CD4-positive, alpha-beta memory T cell (primary cell): Measurements from ENCODE around the gene HIRIP3. TPM values are rescaled to one million over a fixed set of nuclear protein-coding genes. Genes with fewer than 3 reads are reported as not detected.

ENCODE experiments used
- CTCF ChIA-PET: fragments of 350-600 bp; sonication (Branson Sonifier 250); formaldehyde crosslinking; loops from one replicate; lab custom pipeline; 2021; ENCODE audit warnings: inconsistent platforms; ENCODE audit not compliant: partially characterized antibody; lab: Charles Lee
- POLR2A ChIA-PET: fragments of 350-600 bp; sonication (Branson Sonifier 250); formaldehyde crosslinking; loops from one replicate; lab custom pipeline; 2021; ENCODE audit not compliant: partially characterized antibody; lab: Charles Lee
- DNase-seq, 5 donors: peaks; one replicate each; pipeline versions ENCODE4 v3.0.0 to v3.0.0-alpha.2; 2020 to 2022; ENCODE audit warnings: mixed read lengths in 1 of 5
- H3K27ac ChIP-seq: one replicate; pipeline ENCODE4 v1.7.0; 2013; ENCODE audit warnings: low read depth, low read length
- H3K27me3 ChIP-seq: 2 replicates; pipeline ENCODE4 v1.7.0; 2013; ENCODE audit warnings: mild to moderate bottlenecking, low read length, moderate library complexity; ENCODE audit not compliant: insufficient read depth
- H3K36me3 ChIP-seq: 2 replicates; pipeline ENCODE4 v1.7.0; 2013; ENCODE audit warnings: mild to moderate bottlenecking, low read length, moderate library complexity; ENCODE audit not compliant: insufficient read depth
- H3K4me1 ChIP-seq: 2 replicates; pipeline ENCODE4 v1.7.0; 2013; ENCODE audit warnings: mild to moderate bottlenecking, low read length, moderate library complexity; ENCODE audit not compliant: insufficient read depth
- H3K4me3 ChIP-seq, 2 donors: one replicate each; pipeline ENCODE4 v1.7.0; 2013; ENCODE audit warnings: low read length in 2 of 2, mild to moderate bottlenecking in 1 of 2
- H3K9me3 ChIP-seq, 2 donors: one replicate each; pipeline ENCODE4 v1.7.0; 2013; ENCODE audit warnings: low read length in 2 of 2, control low read depth in 1 of 2; ENCODE audit not compliant: control insufficient read depth in 1 of 2
- H3K27ac Mint-ChIP-seq, 7 donors: one replicate each; pipeline ENCODE4 v1.8.0; 2020 to 2021; ENCODE audit warnings: mixed read lengths in 7 of 7, mild to moderate bottlenecking in 6 of 7, inconsistent platforms in 3 of 7, moderate library complexity in 3 of 7
- H3K27me3 Mint-ChIP-seq, 2 donors: one replicate each; pipeline ENCODE4 v1.8.0; 2020 to 2021; ENCODE audit warnings: mixed read lengths in 2 of 2
- H3K36me3 Mint-ChIP-seq, 2 donors: one replicate each; pipeline ENCODE4 v1.8.0; 2020 to 2021; ENCODE audit warnings: mixed read lengths in 2 of 2, inconsistent platforms in 1 of 2, mild to moderate bottlenecking in 1 of 2
- H3K4me1 Mint-ChIP-seq, 4 donors: one replicate each; pipeline ENCODE4 v1.8.0; 2020 to 2021; ENCODE audit warnings: mixed read lengths in 4 of 4, mild to moderate bottlenecking in 1 of 4
- H3K4me3 Mint-ChIP-seq, 8 donors: one replicate each; pipeline ENCODE4 v1.8.0; 2020 to 2021; ENCODE audit warnings: mixed read lengths in 8 of 8, mild to moderate bottlenecking in 7 of 8, moderate library complexity in 6 of 8, inconsistent platforms in 3 of 8
- H3K9me3 Mint-ChIP-seq, 8 donors: one replicate each; pipeline ENCODE4 v1.8.0; 2020 to 2021; ENCODE audit warnings: mixed read lengths in 8 of 8, mild to moderate bottlenecking in 5 of 8, inconsistent platforms in 3 of 8, moderate library complexity in 1 of 8
- intact Hi-C: fragments of 100-400 bp; cut with micrococcal nuclease; formaldehyde crosslinking; loops from one replicate; pipeline ENCODE4 v1.15.1; 2023
- polyA plus RNA-seq, 2 donors: library from polyadenylated mRNA; unstranded; fragments of 300-500 nt; fragmentation: Illumina TruSeq; gene quantifications; one replicate each; pipeline ENCODE4 v1.2.3, GENCODE V29; 2021
- total RNA-seq, 2 experiments: library from RNA; stranded (reverse); gene quantifications; one replicate each; pipeline ENCODE4 v1.2.3, GENCODE V29; 2021

Gene HIRIP3
- total and polyA plus RNA-seq, 4 experiments from 2014 or later, result 19.2 to 26.0 (median 20.5) TPM

DNA sequence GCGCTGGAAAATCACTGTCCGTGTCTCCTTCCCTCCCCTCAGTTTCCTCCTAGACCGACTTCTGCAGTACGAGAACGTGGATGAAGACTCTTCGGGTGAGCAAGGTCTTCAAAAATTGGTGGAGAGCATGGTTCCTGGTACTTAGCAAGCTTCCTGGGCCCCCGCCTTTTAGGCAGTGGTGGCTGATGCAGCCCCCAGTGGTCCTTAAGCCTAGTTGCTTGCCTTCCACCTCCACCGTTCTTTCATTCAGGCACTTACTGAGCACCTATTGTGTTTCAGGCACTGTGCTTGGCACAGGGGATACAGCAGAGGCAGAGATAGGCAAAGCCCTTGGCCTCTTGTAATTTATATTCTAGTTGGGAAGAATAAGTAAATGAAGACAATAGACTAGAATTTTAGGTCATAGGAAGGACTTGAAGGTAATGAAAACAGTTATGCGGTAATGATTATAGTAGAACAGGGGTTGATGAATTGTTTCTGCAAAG, 1.4 kb upstream of the HIRIP3 start:
- ChIA-PET POLR2A (interaction anchor here (0.8 to 3.9 kb wide), 13 partner anchors 8 to 296 kb away, joined by 3 to 57 read pairs (median 7); partner anchors contain the start of genes ASPHD1, CDIPT, KCTD13 and MAZ), CTCF (interaction anchor here (1.0 to 2.2 kb wide), 3 partner anchors 9 to 148 kb away, joined by 3 to 13 read pairs (median 5); no protein-coding TSS in a partner anchor)
- intact Hi-C loops, result loop anchor here (1.0 to 10.0 kb wide), 7 partner anchors 24 to 296 kb away; partner anchors contain the start of genes CDIPT, KCTD13, KIF22 and PAGR1
- peaks cover 14 to 44% (median 32%) of the 10 kb centered on the region in 4 donors for H3K4me1 Mint-ChIP-seq
- DNase-seq, result no peak
- peak overlapping the region; percentile 72 to 97 for H3K4me3 ChIP-seq
- H3K27ac ChIP-seq, result peak overlapping the region; percentile 98
- H3K9me3 Mint-ChIP-seq, result peaks cover 0 to 2% (median 0%) of the 10 kb centered on the region in 8 donors
- H3K36me3 Mint-ChIP-seq, result peaks cover 15 to 51% of the 10 kb centered on the region in 2 donors
- no peaks in the 10 kb centered on the region for H3K9me3 ChIP-seq
- peak overlapping the region; percentile 95 to 98 (median 98) for H3K4me3 Mint-ChIP-seq
- no peaks in the 10 kb centered on the region for H3K27me3 ChIP-seq
- H3K36me3 ChIP-seq, result peaks cover 26% of the 10 kb centered on the region
- H3K4me1 ChIP-seq, result peaks cover 23% of the 10 kb centered on the region
- H3K27me3 Mint-ChIP-seq, result no peaks in the 10 kb centered on the region
- peak overlapping the region; percentile 76 to 99 (median 99) for H3K27ac Mint-ChIP-seq

DNA sequence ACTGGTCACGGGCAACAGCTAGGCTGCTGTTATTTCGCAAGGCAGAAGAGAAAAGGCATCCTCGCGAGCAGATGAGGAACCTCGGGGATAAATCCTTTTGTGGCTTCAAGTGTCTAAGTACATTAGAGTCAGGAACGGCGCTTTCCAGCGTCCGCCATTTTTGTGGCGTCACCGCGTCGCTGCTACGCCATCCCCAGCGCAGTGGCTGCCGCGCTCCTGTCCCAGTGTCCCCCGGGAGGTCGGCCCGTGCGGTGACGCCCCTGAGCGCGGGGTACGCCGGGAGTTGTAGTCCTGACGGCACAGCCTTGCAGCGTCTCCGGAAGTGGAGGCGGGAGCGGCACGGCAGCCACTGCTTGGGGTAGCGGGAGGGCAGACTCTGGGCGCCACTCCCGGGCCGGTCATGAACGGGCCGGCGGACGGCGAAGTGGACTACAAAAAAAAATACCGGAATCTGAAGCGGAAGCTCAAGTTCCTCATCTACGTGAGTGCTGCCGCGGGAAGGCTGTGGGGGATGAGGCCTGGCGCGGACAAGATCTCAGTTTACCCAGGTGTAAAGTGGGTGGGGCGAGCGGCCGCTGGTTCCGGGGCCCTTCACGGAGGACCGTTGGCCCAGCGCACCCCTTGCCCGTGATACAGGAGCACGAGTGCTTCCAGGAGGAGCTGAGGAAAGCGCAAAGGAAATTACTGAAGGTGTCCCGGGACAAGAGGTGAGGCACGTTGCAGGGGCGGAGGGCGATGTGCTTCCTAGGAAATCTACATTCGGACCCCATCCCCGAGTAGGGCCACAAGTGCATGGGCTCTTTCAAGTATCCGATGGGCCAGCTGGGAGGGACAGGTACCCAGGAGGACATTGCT, 721 bp upstream of the HIRIP3 start, which contains the start of gene INO80E:
Gene INO80E (plus strand): TSS at position 331 of the 855 bp plus-strand sequence. CDS start 70 bp downstream, at position 401.
- Histone ChIP-seq H3K9me3 (no peaks in the 10 kb centered on the region), H3K27me3 (no peaks in the 10 kb centered on the region), H3K36me3 (peaks cover 24% of the 10 kb centered on the region), H3K27ac (peak within 1 kb of the TSS; percentile 98), H3K4me1 (peaks cover 23% of the 10 kb centered on the region), H3K4me3 (peak within 1 kb of the TSS; percentile 72 to 97)
- Mint-ChIP-seq H3K4me3 (peak within 1 kb of the TSS; percentile 95 to 98 (median 98)), H3K27me3 (no peaks in the 10 kb centered on the region), H3K9me3 (peaks cover 0 to 2% (median 0%) of the 10 kb centered on the region in 8 donors), H3K4me1 (peaks cover 14 to 44% (median 32%) of the 10 kb centered on the region in 4 donors), H3K27ac (peak within 1 kb of the TSS; percentile 97 to 99 (median 99)), H3K36me3 (peaks cover 14 to 54% of the 10 kb centered on the region in 2 donors)
- CTCF ChIA-PET, result interaction anchor here (1.1 to 2.2 kb wide), 4 partner anchors 10 to 305 kb away, joined by 3 to 13 read pairs (median 5); no protein-coding TSS in a partner anchor
- intact Hi-C loops, result loop anchor here (1.0 to 10.0 kb wide), 7 partner anchors 23 to 295 kb away; partner anchors contain the start of genes CDIPT, KCTD13, KIF22 and PAGR1
- POLR2A ChIA-PET, result interaction anchor here (0.6 to 3.9 kb wide), 19 partner anchors 8 to 662 kb away, joined by 3 to 57 read pairs (median 6); partner anchors contain the start of genes ALDOA, ASPHD1, CDIPT and FBRS
- DNase-seq, result peak; percentile 98 to 99 (median 98)

DNA sequence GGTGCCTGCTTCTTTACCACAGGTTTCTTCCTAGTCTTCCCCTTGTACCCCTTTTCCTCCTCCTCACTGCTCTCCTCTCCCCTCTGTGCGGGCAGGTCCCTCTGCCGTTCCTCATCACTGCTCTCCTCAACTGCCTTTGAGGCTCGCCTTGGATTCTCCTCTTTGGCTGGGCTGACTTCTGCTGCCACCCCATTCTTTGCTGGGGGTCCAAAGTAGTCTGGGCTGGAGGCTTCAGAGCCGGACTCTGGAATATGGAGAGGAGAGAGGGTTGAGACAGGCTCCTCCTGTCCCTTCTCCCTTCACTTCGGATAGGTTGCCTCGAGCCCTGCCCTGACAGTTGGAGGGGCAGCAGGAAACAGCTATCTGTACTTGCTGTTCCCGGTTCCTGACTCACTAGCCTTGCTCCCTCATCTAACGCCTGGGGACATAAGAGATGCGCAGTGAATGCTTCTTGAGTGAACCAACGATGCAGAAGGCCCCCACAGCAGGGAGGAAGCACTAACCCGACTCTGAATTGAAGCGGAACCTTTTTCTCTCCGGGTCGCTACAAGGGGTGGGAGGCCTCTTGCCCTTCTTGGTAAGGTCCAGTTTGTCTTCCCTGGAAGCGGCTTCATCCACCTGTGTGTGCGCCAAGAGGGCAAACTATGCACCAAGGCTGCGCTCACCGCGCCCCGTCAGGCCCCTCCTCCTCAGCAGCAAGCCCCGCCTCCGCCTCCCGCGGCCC, 655 bp downstream of the HIRIP3 start:
- Histone ChIP-seq H3K27ac (peak overlapping the region; percentile 98), H3K36me3 (peaks cover 25% of the 10 kb centered on the region), H3K27me3 (no peaks in the 10 kb centered on the region), H3K9me3 (no peaks in the 10 kb centered on the region), H3K4me1 (peaks cover 23% of the 10 kb centered on the region), H3K4me3 (peak overlapping the region; percentile 72 to 97)
- DNase-seq, result no peak
- Mint-ChIP-seq H3K27ac (peak overlapping the region; percentile 97 to 99 (median 99)), H3K27me3 (no peaks in the 10 kb centered on the region), H3K4me3 (peak overlapping the region; percentile 95 to 98 (median 98)), H3K9me3 (peaks cover 0 to 2% (median 0%) of the 10 kb centered on the region in 8 donors), H3K4me1 (peaks cover 14 to 43% (median 32%) of the 10 kb centered on the region in 4 donors), H3K36me3 (peaks cover 23 to 59% of the 10 kb centered on the region in 2 donors)
- CTCF ChIA-PET, result interaction anchor here (1.0 to 1.3 kb wide), 4 partner anchors 20 to 303 kb away, joined by 3 to 5 read pairs (median 4); no protein-coding TSS in a partner anchor
- intact Hi-C loops, result loop anchor here (10.0 kb wide), 1 partner anchor 180 kb away; the partner anchor contains the start of genes PAGR1 and PRRT2
- POLR2A ChIA-PET, result interaction anchor here (0.6 to 3.9 kb wide), 16 partner anchors 21 to 901 kb away, joined by 3 to 57 read pairs (median 7); partner anchors contain the start of genes ALDOA, CDIPT, FBRS and KCTD13

DNA sequence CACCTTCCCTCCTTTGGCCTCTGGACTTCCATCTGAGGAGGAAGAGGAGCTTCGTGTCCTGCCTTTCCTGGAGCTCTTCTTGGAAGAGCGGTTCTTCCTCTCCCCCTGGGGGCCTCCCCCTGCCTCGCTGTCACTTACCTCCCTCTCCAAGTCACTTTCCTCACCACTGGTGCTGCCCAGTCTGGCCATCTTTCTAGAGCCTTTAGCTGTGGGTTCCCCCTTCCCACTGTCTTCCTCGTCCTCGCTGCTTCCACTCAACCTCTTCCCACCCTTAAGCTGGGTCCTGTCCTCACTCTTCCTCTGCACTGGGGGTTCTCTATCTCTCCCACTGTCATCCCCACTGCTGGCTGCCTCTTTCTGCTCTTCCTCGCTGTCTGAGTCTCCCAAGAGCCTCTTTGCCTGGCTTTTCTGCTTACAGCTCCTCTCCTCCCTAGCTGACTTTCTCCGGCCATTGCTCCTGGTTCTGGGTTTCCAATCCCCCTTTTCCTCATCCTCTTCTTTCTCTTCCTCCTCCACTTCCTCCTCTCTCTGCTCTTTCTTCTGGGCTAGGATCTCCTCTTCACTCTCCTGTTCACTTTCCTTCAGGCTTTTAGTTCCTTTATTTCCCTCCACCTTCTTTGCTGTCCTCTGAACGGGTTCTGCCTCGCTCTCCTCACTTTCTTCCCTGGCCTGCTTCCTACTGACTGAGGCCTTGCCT, 1.4 kb downstream of the HIRIP3 start:
- intact Hi-C loops, result loop anchor here (10.0 kb wide), 1 partner anchor 179 kb away; the partner anchor contains the start of genes PAGR1 and PRRT2
- Histone ChIP-seq H3K4me1 (peaks cover 23% of the 10 kb centered on the region), H3K27ac (peak overlapping the region; percentile 98), H3K27me3 (no peaks in the 10 kb centered on the region), H3K36me3 (peaks cover 29% of the 10 kb centered on the region), H3K4me3 (peak overlapping the region in 1 of 2 donors; percentile 72), H3K9me3 (no peaks in the 10 kb centered on the region)
- ChIA-PET CTCF (interaction anchor here (1.0 to 1.3 kb wide), 3 partner anchors 9 to 292 kb away, joined by 3 to 4 read pairs (median 3); no protein-coding TSS in a partner anchor), POLR2A (interaction anchor here (1.4 to 3.9 kb wide), 5 partner anchors 20 to 294 kb away, joined by 8 to 27 read pairs (median 14); partner anchors contain the start of genes ALDOA, KCTD13, TAOK2 and TMEM219)
- Mint-ChIP-seq H3K27me3 (no peaks in the 10 kb centered on the region), H3K4me1 (peaks cover 14 to 36% (median 27%) of the 10 kb centered on the region in 4 donors), H3K27ac (peak overlapping the region; percentile 23 to 99 (median 97)), H3K36me3 (peaks cover 29 to 59% of the 10 kb centered on the region in 2 donors), H3K9me3 (peaks cover 0 to 2% (median 0%) of the 10 kb centered on the region in 8 donors), H3K4me3 (peak overlapping the region; percentile 36 to 98 (median 70))
- no peak for DNase-seq

DNA sequence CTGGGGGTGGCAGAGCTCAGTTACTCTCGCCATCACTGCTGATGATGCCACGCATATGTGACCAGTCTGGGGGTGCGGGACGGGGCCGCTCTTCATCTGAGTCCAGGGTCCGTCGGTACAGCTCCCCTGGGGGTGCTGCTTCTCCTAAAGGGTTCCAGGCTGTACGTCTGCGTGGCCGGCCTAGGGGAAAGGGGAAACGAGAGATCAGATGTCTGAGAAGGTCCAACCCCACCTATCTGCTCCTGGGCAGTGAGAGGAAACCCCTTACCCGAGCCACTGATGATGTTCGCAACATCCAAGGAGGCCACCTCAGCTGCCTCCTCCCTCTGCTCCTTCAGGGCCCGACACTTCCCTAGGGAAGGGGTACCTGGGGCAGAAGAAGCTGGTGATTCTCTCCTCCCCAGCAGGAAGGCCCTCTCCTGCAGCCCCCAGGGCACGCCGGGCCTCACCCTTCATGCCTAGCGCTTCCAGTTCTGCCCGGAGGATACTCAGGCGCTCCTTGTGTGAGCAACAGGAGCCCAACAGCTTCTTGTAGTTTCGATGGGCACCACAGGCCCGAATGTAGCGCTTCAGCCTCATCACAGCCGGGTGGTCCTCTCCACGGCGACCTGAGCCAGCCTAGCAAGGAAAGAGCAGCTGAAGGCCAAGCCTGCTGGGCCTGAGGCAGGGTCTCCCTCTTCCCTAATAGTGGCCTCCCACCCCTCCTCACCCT, 2.1 kb downstream of the HIRIP3 start:
- Mint-ChIP-seq H3K4me1 (peaks cover 13 to 35% (median 25%) of the 10 kb centered on the region in 4 donors), H3K27ac (peak overlapping the region in 2 of 7 donors; percentile 41 to 99), H3K9me3 (peaks cover 0 to 2% (median 0%) of the 10 kb centered on the region in 8 donors), H3K4me3 (peak overlapping the region in 2 of 8 donors; percentile 12 to 63), H3K27me3 (no peaks in the 10 kb centered on the region), H3K36me3 (peaks cover 31 to 61% of the 10 kb centered on the region in 2 donors)
- no peak overlapping the region for H3K4me3 ChIP-seq
- intact Hi-C loops, result loop anchor here (10.0 kb wide), 1 partner anchor 179 kb away; the partner anchor contains the start of genes PAGR1 and PRRT2
- DNase-seq, result no peak
- H3K36me3 ChIP-seq, result peaks cover 27% of the 10 kb centered on the region
- CTCF ChIA-PET, result interaction anchor here (1.0 to 1.3 kb wide), 2 partner anchors 8 to 32 kb away, joined by 3 to 4 read pairs; no protein-coding TSS in a partner anchor
- no peaks in the 10 kb centered on the region for H3K27me3 ChIP-seq
- peaks cover 23% of the 10 kb centered on the region for H3K4me1 ChIP-seq
- no peaks in the 10 kb centered on the region for H3K9me3 ChIP-seq
- POLR2A ChIA-PET, result interaction anchor here (2.1 to 3.9 kb wide), 3 partner anchors 19 to 73 kb away, joined by 12 to 24 read pairs (median 14); partner anchors contain the start of genes ALDOA, KCTD13 and TAOK2
- no peak overlapping the region for H3K27ac ChIP-seq
